ENCODE data around the gene MREG. TPM values are rescaled to one million over a fixed set of nuclear protein-coding genes. Genes with fewer than 3 reads are reported as not detected.

Gene MREG
- total RNA-seq, 1 experiment from 2014 or later = 16.9 TPM

DNA sequence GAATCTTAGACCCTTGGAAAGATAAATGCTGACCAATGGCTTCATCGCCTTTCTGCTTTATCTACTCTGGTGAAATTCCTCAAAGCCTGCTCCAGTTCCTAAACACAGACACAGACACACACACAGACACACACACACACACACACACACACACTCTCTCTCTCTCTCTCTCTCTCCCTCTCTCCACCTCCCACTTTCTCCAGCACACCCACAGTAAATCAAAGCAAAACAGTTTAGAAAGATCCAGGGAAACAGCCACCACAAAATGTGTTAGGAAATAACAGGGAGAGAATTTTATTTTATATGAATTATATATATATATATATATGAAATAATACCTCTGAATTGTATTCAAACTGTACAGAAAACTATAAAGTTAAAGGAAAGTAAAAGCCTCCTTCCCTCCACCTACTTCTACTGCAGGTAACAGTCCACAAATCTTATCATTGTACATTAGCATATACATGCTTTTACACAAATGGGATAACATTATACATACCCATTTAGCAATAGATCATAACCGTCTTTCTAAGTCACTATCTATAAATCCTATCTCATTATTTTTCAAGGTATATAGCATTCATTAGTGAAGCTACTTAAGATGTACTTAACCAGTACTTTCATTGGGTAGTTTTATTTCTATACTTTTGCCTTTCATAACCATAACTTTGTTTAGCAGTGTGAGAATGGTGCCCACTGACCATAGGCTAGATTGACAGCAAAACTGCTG is 38.5 kb downstream of the MREG start:
- H3K9me2 ChIP-seq (ENCODE audit: insufficient read depth) = no peaks in the 10 kb centered on the region
- H3K79me2 ChIP-seq (ENCODE audit: insufficient read depth, low read length) = peaks cover 3% of the 10 kb centered on the region; the same call in 1 of the 2 replicates
- no peak overlapping the region for H3K9ac ChIP-seq (ENCODE audit: low read length)
- POLR2A ChIA-PET = no interaction called here
- no peaks in the 10 kb centered on the region for H3K36me3 ChIP-seq (ENCODE audit: control insufficient read depth in 1 of 2, insufficient read depth in 2 of 2, low read length in 2 of 2)
- no peaks in the 10 kb centered on the region for H4K20me1 ChIP-seq (ENCODE audit: insufficient read depth)
- peaks cover 6 to 15% of the 10 kb centered on the region in 2 experiments for H3K4me1 ChIP-seq (ENCODE audit: control insufficient read depth in 1 of 2, insufficient read depth in 2 of 2, low read length in 2 of 2)
- no peak overlapping the region for H3K4me2 ChIP-seq (ENCODE audit: low read length)
- H3K27ac ChIP-seq (ENCODE audit: low read depth, low read length) = no peak overlapping the region
- no peak overlapping the region for H2AFZ ChIP-seq (ENCODE audit: low read depth, low read length, poor library complexity, severe bottlenecking)
- H3K4me3 ChIP-seq (replicated peaks in 1 of 2; ENCODE audit: low read depth in 1 of 2, low read length in 2 of 2) = no peak overlapping the region
- DNase-seq (ENCODE audit: low read depth, low spot score) = no peak
- no peak for ATAC-seq
- RAD21 ChIA-PET (ENCODE audit: low non-redundant PET in 1 of 2, low total read pairs in 2 of 2, uncharacterized antibody in 2 of 2, unreplicated experiment in 2 of 2) = no interaction called here
- TF ChIP-seq ZFX (IDR thresholded peaks at IDR 0.05) (no peak), SIN3A (IDR thresholded peaks at IDR 0.05; ENCODE audit: low read depth) (no peak), SRF (IDR thresholded peaks at IDR 0.05; ENCODE audit: low read depth) (no peak), FOSL1 (IDR thresholded peaks at IDR 0.05; ENCODE audit: low read depth) (no peak), POLR2A (IDR thresholded peaks at IDR 0.05; ENCODE audit: borderline replicate concordance, extremely low read depth, insufficient read depth, insufficient read length) (no peak), SP1 (IDR thresholded peaks at IDR 0.05; ENCODE audit: low read depth) (no peak), RAD21 (IDR thresholded peaks at IDR 0.05; ENCODE audit: low read depth) (no peak), ELF1 (IDR thresholded peaks at IDR 0.05; ENCODE audit: borderline replicate concordance, low read depth) (no peak), EZH2phosphoT487 (IDR thresholded peaks at IDR 0.05; ENCODE audit: borderline replicate concordance) (no peak), CBX3 (IDR thresholded peaks at IDR 0.05; ENCODE audit: low read depth) (no peak), EZH2 (IDR thresholded peaks at IDR 0.05) (no peak), EGR1 (IDR thresholded peaks at IDR 0.05; ENCODE audit: low read depth) (no peak), TCF7L2 (IDR thresholded peaks at IDR 0.05; ENCODE audit: borderline replicate concordance, extremely low read depth, insufficient read depth, insufficient read length) (no peak), POLR2AphosphoS5 (IDR thresholded peaks at IDR 0.05; ENCODE audit: low read depth, low read length) (no peak)
- TF ChIP-seq, protein P1, sequence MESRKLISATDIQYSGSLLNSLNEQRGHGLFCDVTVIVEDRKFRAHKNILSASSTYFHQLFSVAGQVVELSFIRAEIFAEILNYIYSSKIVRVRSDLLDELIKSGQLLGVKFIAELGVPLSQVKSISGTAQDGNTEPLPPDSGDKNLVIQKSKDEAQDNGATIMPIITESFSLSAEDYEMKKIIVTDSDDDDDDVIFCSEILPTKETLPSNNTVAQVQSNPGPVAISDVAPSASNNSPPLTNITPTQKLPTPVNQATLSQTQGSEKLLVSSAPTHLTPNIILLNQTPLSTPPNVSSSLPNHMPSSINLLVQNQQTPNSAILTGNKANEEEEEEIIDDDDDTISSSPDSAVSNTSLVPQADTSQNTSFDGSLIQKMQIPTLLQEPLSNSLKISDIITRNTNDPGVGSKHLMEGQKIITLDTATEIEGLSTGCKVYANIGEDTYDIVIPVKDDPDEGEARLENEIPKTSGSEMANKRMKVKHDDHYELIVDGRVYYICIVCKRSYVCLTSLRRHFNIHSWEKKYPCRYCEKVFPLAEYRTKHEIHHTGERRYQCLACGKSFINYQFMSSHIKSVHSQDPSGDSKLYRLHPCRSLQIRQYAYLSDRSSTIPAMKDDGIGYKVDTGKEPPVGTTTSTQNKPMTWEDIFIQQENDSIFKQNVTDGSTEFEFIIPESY (IDR thresholded peaks at IDR 0.05; ENCODE audit: extremely low read depth, insufficient replicate concordance, low read length) = no peak
- TF ChIP-seq, protein P2, sequence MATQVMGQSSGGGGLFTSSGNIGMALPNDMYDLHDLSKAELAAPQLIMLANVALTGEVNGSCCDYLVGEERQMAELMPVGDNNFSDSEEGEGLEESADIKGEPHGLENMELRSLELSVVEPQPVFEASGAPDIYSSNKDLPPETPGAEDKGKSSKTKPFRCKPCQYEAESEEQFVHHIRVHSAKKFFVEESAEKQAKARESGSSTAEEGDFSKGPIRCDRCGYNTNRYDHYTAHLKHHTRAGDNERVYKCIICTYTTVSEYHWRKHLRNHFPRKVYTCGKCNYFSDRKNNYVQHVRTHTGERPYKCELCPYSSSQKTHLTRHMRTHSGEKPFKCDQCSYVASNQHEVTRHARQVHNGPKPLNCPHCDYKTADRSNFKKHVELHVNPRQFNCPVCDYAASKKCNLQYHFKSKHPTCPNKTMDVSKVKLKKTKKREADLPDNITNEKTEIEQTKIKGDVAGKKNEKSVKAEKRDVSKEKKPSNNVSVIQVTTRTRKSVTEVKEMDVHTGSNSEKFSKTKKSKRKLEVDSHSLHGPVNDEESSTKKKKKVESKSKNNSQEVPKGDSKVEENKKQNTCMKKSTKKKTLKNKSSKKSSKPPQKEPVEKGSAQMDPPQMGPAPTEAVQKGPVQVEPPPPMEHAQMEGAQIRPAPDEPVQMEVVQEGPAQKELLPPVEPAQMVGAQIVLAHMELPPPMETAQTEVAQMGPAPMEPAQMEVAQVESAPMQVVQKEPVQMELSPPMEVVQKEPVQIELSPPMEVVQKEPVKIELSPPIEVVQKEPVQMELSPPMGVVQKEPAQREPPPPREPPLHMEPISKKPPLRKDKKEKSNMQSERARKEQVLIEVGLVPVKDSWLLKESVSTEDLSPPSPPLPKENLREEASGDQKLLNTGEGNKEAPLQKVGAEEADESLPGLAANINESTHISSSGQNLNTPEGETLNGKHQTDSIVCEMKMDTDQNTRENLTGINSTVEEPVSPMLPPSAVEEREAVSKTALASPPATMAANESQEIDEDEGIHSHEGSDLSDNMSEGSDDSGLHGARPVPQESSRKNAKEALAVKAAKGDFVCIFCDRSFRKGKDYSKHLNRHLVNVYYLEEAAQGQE (IDR thresholded peaks at IDR 0.05; ENCODE audit: low read depth) = no peak
- TF ChIP-seq, protein P3, sequence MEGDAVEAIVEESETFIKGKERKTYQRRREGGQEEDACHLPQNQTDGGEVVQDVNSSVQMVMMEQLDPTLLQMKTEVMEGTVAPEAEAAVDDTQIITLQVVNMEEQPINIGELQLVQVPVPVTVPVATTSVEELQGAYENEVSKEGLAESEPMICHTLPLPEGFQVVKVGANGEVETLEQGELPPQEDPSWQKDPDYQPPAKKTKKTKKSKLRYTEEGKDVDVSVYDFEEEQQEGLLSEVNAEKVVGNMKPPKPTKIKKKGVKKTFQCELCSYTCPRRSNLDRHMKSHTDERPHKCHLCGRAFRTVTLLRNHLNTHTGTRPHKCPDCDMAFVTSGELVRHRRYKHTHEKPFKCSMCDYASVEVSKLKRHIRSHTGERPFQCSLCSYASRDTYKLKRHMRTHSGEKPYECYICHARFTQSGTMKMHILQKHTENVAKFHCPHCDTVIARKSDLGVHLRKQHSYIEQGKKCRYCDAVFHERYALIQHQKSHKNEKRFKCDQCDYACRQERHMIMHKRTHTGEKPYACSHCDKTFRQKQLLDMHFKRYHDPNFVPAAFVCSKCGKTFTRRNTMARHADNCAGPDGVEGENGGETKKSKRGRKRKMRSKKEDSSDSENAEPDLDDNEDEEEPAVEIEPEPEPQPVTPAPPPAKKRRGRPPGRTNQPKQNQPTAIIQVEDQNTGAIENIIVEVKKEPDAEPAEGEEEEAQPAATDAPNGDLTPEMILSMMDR (IDR thresholded peaks at IDR 0.05 in 2 of 3, conservative IDR thresholded peaks at IDR 0.05 in 1 of 3; ENCODE audit: borderline replicate concordance in 1 of 3, insufficient read depth in 1 of 3, low read depth in 2 of 3, low read length in 2 of 3) = no peak
- TF ChIP-seq, protein P4, sequence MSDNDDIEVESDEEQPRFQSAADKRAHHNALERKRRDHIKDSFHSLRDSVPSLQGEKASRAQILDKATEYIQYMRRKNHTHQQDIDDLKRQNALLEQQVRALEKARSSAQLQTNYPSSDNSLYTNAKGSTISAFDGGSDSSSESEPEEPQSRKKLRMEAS (IDR thresholded peaks at IDR 0.05) = no peak
- TF ChIP-seq, protein P5, sequence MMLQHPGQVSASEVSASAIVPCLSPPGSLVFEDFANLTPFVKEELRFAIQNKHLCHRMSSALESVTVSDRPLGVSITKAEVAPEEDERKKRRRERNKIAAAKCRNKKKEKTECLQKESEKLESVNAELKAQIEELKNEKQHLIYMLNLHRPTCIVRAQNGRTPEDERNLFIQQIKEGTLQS (IDR thresholded peaks at IDR 0.05) = no peak
- CTCF ChIA-PET = interaction anchor here (1.2 kb wide), 1 partner anchor 48 kb away, joined by 3 read pairs; no protein-coding TSS in a partner anchor
- BruUV-seq (replicated peaks) = no TSS peak
- H3K9me3 ChIP-seq (ENCODE audit: control insufficient read depth in 1 of 2, insufficient read depth in 1 of 2, low read depth in 1 of 2, low read length in 2 of 2) = no peaks in the 10 kb centered on the region
- H3K27me3 ChIP-seq (ENCODE audit: insufficient read depth, low read length) = no peaks in the 10 kb centered on the region
- intact Hi-C loops (cut with micrococcal nuclease) = no loop called here

All from HCT116 (cell line).